Mammary epithelial cell (primary cell): Measurements from ENCODE around the gene CTIF.

Experiments used
- CTCF ChIP-seq, 2 donors: IDR thresholded peaks in 1 of 2; conservative IDR thresholded peaks in 1 of 2; 2 replicates each; pipeline ENCODE4 v1.5.1; 2011 to 2012; ENCODE audit warnings: inconsistent platforms in 2 of 2, low read length in 2 of 2, mild to moderate bottlenecking in 2 of 2, control low read depth in 1 of 2, low read depth in 1 of 2; ENCODE audit not compliant: insufficient read depth in 1 of 2; ENCODE audit errors: extremely low read depth in 1 of 2
- EZH2 ChIP-seq: IDR thresholded peaks from 2 replicates; pipeline ENCODE4 v1.6.1; 2012; ENCODE audit warnings: low read length, inconsistent platforms, borderline replicate concordance

GRCh38 chr18:48662011-48662661 lies 123.3 kb downstream of the CTIF start:
- TF ChIP-seq CTCF (conservative IDR thresholded peaks at IDR 0.05 in 1 of 2, IDR thresholded peaks at IDR 0.05 in 1 of 2; ENCODE audit: extremely low read depth in 1 of 2, insufficient read depth in 1 of 2, low read depth in 1 of 2, low read length in 2 of 2), result no peak
- TF ChIP-seq EZH2, result no peak
